ENCODE results near the gene LARGE2.
A peak's percentile ranks its signal among the peaks of the same experiment; 100 is the strongest.

Gene LARGE2

DNA sequence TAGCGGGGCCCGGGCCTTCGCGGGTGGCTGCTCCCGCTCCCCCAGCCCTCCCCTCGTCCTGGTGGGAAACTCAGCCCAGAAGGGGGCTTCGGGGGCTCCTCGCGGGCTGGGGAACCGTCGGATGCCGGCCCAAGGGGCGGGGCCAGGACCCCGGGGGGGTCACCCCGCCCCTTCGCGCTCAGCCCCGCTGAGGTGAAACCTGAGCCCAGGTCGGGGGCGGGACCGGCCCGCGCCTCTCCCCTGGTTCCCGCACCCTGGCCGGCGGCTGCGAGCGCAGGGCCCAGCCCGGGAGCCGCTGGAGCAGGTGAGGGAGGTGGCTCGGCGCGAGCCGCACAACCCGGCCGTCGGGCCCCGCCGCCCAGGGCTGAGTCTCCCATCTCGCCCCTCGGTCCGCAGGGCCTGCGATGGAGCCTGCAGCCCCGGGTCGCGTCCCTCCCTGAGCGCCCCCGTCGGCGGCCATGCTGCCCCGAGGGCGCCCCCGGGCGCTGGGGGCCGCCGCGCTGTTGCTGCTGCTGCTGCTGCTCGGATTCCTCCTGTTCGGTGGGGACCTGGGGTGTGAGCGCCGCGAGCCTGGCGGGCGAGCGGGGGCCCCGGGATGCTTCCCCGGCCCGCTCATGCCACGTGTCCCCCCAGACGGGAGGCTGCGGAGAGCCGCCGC is at the start of gene LARGE2:
LARGE2 (plus strand) TSS at position 232 of the 658 bp plus-strand sequence; CDS start at position 459, 227 bp downstream.
- in situ Hi-C loops (cut with MboI; ENCODE audit: low pct_unique_long_range_greater_than_20kb, low sequenced_read_pairs), result no loop called here
- no peak for DNase-seq

DNA sequence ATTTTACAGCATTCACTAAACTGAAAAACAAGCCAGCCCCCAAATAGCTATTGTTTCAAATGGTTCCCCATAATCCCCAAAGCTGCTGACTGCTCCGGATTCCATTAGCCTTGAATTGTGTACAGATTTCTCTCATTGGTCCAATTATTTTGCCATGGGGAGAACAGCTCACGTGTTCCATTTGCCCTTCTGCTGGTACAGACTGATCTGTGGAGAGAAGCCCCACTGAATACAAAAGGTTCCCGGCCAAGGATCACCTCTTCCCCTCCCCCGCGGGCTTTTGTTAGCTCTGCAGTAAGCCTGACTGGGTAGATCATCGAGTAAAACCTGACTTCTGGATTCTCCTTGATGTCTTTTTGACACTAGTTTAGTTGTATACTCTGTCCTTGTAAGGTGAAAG is 46.1 kb upstream of the LARGE2 start:
- in situ Hi-C loops (cut with MboI; ENCODE audit: low pct_unique_long_range_greater_than_20kb, low sequenced_read_pairs), result no loop called here
- no peak for DNase-seq

DNA sequence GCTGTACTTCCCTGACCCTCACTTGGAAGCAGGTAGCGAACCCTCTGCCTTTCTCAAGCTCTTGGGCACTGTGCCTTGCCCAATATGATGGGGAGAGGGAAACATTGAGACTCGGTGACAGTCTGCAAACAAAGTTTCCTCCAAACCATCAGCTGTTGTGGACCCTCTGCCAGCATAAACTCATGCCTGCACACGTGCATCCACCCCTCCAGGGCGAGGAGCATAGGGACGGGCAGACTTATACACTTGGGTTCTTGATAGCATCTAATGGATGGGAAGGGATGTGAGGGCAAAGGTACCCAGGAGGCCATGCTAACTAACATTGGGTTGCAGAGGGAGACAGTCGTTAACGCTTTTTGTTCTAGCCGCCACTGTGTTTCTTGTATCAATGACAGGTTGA is 45.2 kb upstream of the LARGE2 start:
- in situ Hi-C loops (cut with MboI; ENCODE audit: low pct_unique_long_range_greater_than_20kb, low sequenced_read_pairs), result no loop called here
- no peak for DNase-seq

DNA sequence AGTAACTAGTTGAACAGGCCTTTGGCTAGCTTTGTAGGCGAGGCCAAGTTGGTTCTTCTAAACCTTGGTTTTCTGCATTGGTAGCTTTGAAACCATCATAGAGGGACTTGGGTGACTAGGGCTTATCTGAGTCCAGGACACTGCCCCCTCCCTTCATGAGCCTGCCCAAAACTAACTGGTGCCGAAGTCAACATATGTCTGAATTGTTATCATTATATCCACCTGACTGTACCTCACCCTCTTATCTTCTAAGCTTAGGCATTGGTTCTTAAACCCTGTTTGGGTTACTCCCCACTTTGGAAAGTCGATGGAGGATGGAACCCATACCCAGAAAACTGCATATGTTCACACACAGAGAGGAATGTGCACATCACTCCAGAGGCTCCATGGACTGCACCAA is 44.6 kb upstream of the LARGE2 start:
- in situ Hi-C loops (cut with MboI; ENCODE audit: low pct_unique_long_range_greater_than_20kb, low sequenced_read_pairs), result no loop called here
- no peak for DNase-seq

DNA sequence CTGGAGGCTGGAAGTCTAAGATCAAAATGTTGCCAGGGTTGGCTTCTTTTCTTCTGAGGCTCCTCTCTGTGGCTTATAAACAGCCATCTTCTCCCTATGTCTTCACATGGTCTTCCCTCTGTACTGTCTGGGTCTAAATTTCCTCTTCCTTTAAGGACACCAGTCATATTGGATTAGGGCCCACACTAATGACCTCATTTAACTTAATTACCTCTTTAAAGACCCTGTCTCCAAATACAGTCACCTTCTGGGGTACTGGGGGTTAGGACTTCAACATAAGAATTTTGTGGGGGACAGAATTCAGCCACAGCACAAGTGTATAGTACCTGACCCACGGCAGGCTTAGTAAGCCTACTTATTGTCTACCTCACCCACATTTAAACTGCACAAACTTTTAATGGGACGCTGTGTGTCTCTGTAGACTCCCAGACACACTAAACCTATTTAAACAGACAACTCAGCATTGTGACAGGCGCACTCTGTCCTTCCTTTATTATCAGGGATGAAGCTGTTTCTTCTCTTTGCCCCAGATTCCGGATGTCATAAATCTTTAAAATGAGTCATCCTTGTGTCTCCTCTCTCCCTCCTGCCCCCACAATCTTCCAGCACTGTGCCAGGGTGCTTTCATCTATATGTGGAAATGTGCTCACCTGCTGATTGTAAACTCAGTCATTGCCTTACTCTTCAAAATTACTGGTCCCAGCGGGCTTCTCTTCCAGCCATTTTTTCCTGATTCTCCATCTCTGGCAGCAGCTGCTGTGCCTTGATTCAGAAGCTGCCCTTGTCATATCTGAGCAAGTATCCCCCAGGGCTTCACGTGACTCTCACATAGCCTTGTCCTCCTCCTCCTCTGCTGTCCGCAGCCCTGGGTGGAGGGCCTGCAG is 42.4 kb upstream of the LARGE2 start:
- DNase-seq, result no peak
- in situ Hi-C loops (cut with MboI; ENCODE audit: low pct_unique_long_range_greater_than_20kb, low sequenced_read_pairs), result no loop called here

DNA sequence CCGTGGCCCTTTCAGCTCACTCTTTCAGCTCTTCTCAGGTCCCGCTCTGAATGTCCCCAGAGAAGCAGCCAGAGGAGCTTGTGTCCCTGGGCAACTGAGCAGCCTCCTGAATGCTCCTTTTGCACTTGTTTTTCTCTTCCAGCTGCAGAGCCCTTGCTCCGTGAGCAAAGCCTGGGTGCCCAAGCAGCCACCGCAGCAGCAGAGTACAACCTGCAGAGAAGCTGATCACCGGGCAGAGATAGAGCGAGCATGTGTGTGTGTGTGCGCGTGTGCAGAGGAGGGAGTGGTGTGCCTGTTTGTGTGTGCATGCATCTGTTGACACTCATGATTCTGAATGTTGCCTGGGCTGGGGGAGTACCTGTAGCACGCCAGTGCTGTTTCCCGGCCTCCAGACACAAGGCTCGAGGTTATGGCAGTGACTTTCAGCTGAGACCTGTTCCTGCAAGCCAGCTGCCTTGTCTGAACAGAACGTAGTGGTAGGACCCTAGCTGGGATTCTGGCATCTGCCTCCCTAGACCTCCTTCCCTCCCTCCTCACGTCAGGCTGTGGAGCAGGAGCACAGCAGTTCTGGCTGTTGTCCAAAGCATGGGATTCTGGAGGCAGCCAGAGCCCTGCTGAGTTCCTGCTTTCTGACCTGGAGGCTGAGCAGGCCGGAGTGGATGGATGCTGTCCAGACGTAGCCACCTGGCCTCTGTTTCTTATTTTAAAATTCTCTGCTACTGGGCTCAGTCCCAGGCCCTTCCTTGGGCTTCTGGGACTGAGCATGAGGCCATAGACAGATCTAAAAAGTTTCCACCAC is 41.5 kb upstream of the LARGE2 start:
- in situ Hi-C loops (cut with MboI; ENCODE audit: low pct_unique_long_range_greater_than_20kb, low sequenced_read_pairs), result no loop called here
- DNase-seq, result no peak

DNA sequence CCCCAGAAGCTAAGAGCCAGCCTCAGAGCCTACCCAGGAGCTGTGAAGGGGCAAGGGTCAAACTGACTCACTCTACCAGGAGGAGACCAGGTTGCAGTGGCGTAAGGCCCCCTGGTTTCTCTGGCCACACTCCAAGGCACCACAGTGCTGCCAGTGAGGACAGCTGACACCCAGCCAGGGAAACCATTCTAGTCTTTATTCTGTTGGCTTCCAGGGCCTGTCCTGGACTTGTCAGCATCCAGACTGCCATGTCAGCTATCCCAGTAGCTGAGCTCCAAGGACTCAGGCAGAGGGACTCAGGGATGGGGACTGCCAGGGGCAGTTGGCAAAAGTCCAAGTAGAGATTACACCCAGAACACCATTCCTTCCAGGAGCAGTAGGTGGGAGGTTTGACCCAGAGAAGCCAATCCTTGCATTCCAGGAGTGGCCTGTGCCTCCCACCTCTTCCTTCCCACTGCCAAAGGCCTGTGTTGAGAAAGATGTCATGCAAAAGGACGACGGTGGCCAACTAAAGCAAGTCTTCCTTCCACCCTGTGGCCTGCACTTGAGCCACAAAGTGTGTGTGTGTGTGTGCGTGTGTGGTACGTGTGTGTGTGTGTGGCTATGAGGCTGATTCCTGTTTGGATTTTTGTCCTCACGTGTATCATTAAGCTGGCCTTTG is 40.6 kb upstream of the LARGE2 start:
- no peak for DNase-seq
- in situ Hi-C loops (cut with MboI; ENCODE audit: low pct_unique_long_range_greater_than_20kb, low sequenced_read_pairs), result no loop called here

DNA sequence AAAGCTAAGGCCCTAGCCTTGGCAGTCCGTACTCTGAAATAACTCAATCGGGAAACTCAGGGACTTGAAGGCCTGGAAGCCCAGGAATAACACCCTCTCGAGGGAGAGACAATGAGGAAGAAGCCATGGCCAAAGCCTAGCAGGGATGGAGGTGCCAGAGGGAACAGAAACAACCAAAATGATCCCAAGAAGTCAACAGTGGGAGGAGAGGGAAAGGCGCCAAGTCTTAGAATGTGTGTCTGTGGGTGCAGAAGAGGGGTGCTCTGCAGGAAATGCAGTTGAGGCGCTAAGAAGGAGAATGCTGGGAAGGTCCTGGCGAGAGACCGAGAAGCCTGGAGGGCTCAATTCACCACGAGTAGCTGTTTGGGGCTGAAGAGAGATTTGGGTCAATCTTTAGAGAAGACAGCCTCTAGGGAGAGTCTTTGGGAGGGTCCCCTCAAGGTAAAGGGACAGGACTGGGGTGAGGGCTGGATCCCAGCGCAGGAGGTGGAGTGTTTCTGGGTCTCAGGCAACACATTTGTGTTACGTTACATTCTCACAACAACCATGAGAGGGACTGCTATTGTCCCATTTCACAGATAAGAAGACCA is 37.8 kb upstream of the LARGE2 start:
- DNase-seq, result no peak
- in situ Hi-C loops (cut with MboI; ENCODE audit: low pct_unique_long_range_greater_than_20kb, low sequenced_read_pairs), result no loop called here

DNA sequence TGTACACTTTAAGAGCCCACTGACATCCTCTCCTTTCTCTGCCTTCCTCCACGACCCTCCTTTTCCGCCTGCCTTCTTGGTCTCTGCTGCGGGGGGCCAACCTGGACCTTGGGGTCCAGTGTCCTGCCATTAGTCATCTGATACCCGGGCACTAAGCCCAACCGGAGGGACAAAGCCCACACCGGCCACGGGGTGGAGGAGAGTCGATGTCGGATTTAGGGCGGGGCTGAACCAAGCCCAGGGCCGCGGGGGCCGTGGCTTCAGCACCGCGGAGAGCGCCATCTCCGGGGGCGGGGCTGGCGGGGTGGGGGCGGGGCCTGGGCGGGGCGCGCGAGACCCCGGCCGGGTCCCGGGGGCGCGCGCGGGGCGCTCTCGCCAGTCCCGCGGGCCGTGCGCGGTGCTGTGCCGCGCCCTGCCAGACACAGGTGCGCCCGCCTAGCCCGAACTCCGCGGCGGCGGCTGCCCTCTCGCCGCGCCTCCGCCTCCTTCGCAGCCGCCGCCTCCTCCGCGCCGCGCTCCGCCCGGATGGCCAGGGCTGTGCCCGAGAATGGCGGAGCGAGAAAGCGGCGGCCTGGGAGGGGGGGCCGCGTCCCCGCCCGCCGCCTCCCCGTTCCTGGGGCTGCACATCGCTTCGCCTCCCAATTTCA is 37.1 kb upstream of the LARGE2 start, which contains the start of gene MAPK8IP1:
MAPK8IP1 (plus strand) TSS at position 378 of the 647 bp plus-strand sequence; CDS start at position 548, 170 bp downstream.
- in situ Hi-C loops (cut with MboI; ENCODE audit: low pct_unique_long_range_greater_than_20kb, low sequenced_read_pairs), result no loop called here
- DNase-seq, result peak; percentile 26

DNA sequence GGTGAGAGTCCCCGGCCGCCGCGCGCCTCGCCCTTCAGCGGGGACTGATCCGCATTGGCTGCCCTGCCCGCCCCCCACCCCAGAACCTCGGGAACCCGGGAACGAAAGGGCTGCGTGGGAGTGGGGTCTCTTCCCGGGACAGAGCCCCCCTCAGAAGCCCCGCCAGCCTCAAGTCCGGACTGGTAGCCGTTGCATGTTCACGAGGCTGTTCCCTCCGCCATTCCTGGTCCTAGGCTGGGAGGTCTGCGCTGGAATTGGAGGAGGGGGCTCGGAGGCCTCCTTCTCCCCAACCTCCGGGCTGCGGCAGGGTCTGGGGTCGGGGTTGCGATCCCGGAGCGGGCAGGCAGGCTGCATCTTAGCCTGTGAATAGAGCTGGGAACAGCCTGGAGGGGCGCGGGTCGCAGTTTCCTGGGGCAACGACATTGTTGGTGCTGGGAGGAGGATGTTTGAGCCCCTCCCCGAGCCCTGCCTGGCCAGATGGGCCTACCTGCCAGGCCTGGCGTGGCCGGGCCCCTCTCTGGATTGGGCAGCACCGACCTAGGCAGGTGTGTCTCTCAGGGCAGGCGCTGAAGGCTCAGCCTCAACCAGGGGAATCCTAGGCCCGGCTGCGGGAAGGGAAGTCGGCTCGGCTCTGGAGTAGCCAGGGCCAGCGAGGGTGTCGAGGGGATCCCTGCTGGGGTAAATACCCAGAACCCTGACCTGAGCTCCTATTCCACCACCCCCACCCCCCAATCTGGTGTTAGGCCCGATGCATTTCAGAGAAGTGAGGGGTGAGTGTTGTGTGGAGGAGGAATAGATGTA is 36.3 kb upstream of the LARGE2 start:
- DNase-seq, result no peak
- in situ Hi-C loops (cut with MboI; ENCODE audit: low pct_unique_long_range_greater_than_20kb, low sequenced_read_pairs), result no loop called here

DNA sequence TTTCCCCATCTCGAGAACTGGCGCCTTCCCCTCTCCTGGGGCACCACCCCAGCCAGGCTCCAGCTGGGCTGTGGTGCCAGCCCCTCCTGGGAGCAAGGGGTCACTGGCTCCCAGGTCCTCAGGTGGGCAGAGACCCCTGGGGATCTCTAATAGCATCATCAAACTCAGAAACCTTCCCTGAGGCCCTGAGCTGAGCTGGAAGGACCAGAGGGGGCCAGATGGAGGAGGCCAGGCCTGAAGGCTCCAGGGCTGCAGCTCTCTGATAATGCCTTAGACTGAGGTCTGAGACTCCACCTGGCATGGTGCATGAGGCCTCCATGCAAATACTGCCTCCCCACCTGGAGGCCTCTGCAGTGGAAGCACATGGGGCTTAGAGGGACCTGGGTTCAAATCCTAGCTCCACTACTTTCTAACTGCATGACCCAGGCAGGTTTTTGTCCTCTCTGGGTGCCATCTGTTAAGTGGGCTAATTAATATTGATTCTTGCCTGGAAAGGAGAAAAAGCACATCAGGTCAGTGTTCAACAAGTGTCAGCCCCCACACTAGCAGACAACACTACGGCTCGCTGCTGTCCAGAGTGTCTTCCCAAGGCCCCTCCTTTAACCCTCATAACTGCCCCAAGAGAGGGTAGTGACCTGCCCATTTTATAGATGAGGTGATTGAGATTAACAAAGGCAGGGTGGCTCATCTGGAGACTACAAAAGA is 35.5 kb upstream of the LARGE2 start:
- no peak for DNase-seq
- in situ Hi-C loops (cut with MboI; ENCODE audit: low pct_unique_long_range_greater_than_20kb, low sequenced_read_pairs), result no loop called here

DNA sequence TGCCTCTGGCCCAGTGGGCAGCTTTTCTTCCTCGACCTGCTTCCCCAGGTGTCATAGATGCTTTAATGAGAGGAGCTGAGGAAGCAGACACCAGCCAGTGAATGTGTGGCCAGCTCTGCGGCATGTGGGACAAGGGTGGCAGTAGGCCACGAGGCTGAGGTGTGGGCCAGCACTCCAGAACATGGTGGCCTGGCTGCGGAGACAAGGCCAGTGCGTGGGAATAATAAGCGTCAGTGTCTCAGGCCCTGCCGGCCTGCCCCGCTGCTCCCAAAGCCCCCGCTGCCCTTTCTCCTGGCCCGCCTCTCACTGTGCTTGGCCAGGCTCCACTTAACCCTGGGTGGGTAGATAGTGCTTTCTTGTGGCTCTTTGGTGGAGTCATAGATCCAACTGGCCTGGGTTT is 34.9 kb upstream of the LARGE2 start:
- DNase-seq, result no peak
- in situ Hi-C loops (cut with MboI; ENCODE audit: low pct_unique_long_range_greater_than_20kb, low sequenced_read_pairs), result no loop called here

DNA sequence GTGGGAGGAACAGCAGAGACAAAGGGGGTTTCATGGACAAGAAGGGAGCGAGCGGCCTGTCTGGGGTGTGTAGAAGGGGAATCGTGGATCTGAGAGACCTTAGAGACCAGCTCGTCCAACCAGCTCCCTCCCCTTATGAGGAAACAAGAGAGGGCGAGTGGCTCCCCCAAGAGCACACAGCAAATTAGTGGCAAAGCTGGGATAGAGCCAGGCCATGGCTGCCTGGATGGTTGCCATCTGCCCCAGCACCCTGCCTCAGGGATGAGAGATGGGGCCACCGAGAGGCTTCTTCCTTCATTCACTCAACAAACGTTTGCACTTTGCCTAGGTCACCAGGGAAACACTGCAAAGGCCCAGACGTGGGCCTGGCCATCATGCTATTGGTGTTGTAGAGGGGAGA is 32.9 kb upstream of the LARGE2 start:
- in situ Hi-C loops (cut with MboI; ENCODE audit: low pct_unique_long_range_greater_than_20kb, low sequenced_read_pairs), result no loop called here
- DNase-seq, result no peak

DNA sequence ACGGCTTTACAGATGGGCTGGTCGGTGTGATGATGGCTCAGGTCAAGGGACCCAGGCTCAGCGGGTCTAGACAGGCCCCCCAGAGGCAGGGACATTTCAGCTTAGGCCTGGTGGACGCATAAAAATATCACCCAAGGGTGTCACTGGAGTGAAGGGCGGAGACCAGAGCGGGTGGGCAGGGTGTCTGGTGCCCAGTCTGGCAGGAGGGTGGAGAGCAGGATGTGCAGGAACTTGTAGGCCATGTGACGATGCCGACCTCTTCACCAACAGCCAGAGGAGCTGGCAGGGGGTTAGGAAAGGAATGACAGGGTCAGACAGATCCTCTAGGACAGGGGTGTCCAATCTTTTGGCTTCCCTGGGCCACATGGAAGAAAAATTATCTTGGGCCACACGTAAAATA is 32.5 kb upstream of the LARGE2 start:
- DNase-seq, result no peak
- in situ Hi-C loops (cut with MboI; ENCODE audit: low pct_unique_long_range_greater_than_20kb, low sequenced_read_pairs), result no loop called here

DNA sequence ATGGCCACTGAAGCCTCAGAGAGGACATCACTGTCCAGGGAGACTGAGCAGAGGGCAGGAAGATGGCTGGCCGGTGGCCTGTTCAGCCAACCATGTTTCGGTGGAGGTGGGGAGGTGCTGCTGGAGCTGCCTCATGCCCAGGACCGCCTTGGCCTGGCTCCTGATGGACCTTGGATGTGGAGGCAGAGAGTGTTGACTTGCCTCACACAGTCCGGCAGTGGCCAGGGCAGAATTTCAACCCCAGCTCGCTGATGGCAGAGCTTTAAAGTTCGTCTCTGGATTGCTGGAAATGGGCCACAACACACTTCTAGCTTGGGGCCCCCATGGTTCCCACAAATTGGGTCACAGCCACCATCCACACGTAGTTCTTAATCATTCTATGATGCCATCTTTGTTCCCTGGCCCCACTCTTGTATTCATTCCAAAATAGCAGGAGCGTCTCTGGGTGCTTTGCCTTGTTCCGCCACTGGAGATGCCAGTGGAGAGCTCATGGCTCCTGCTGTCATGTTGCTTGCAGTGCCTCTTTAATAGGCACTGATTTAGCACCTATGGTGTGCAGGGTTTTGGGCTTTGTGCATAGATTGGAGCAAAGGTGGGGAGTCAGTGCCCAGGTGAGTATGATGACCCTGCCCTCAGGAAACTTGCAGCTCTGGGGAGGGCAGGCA is 31.4 kb upstream of the LARGE2 start:
- DNase-seq, result no peak
- in situ Hi-C loops (cut with MboI; ENCODE audit: low pct_unique_long_range_greater_than_20kb, low sequenced_read_pairs), result no loop called here

DNA sequence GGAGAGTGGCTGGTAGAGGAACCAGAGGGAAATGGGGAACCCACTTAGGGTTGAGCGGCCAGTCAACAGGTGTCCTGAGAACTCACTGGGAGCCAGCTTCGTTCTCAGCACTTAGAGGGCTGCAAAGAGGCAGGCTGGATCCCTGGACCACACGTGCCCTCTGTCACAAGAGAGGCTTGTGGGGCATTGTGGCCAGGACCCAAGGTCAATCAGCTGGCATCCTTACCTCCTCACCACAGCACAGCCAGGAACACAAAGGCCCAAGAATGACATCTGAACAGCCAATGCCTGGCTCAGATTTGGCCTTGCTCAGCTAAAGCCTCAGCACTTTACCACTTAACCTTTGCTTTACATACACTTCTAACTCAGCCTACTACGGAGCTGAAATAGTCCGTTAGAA is 29.6 kb upstream of the LARGE2 start:
- DNase-seq, result no peak
- in situ Hi-C loops (cut with MboI; ENCODE audit: low pct_unique_long_range_greater_than_20kb, low sequenced_read_pairs), result no loop called here
